HepG2 (cell line): ENCODE results near the gene ASF1B. TPM values are rescaled to one million over a fixed set of nuclear protein-coding genes. Genes with fewer than 3 reads are reported as not detected.

ENCODE experiments used
- ATAC-seq: fragments of 200-7000 bp; cut with Tn5 transposase; 3 replicates; pipeline ENCODE4 v1.9.1; 2020; ENCODE audit warnings: mild to moderate bottlenecking, moderate library complexity
- BruUV-seq: library from RNA; stranded (reverse); fragments of 400-500 nt; replicated peaks from 2 replicates; lab custom pipeline; 2021; lab: Mats Ljungman, UMichigan
- CTCF ChIA-PET: fragments of 300-600 bp; formaldehyde crosslinking; extraction: SDS; loops from one replicate; lab custom pipeline; 2021; ENCODE audit warnings: low total read pairs, inconsistent platforms, low intra/inter-chr PET ratio; lab: Yijun Ruan, JAX
- POLR2A ChIA-PET: fragments of 350-600 bp; sonication (Branson Sonifier 250); formaldehyde crosslinking; loops from one replicate; lab custom pipeline; 2020; ENCODE audit warnings: antibody characterized with exemption, inconsistent platforms; lab: Yijun Ruan, JAX
- DNase-seq: peaks from one replicate; pipeline ENCODE4 v3.0.0-alpha.2; 2015; ENCODE audit warnings: low spot score
- FAIRE-seq: peaks from 3 replicates; lab custom pipeline; 2011; peaks lifted over from hg19 to GRCh38; lab: Jason Lieb, UNC
- H2AFZ ChIP-seq: one replicate; pipeline ENCODE4 v1.6.1; 2011; ENCODE audit warnings: low read length, inconsistent platforms
- H3K27ac ChIP-seq: fragments of 300-600 bp; 3 replicates; pipeline ENCODE4 v1.8.0; 2011; ENCODE audit warnings: mixed run types, mild to moderate bottlenecking, mixed read lengths, low read length, inconsistent platforms; ENCODE audit not compliant: insufficient read depth; ENCODE audit errors: extremely low read length
- H3K27me3 ChIP-seq, 2 experiments: fragments of 200-600 bp in 1 of 2; 2 replicates in 1 of 2; 3 replicates in 1 of 2; pipeline versions ENCODE4 v1.6.0 to v1.8.0; 2011; ENCODE audit warnings: low read length in 2 of 2, mild to moderate bottlenecking in 2 of 2, moderate library complexity in 2 of 2, inconsistent platforms in 1 of 2; ENCODE audit not compliant: insufficient read depth in 2 of 2, control insufficient read depth in 1 of 2
- H3K36me3 ChIP-seq, 2 experiments: fragments of 200-600 bp in 1 of 2; replicated peaks in 1 of 2; 2 replicates in 1 of 2; 3 replicates in 1 of 2; pipeline versions ENCODE4 v1.5.1 to v1.8.0; 2011; ENCODE audit warnings: low read length in 2 of 2, inconsistent platforms in 1 of 2; ENCODE audit not compliant: insufficient read depth in 2 of 2, control insufficient read depth in 1 of 2
- H3K4me1 ChIP-seq: 2 replicates; pipeline ENCODE4 v1.5.1; 2012; ENCODE audit warnings: low read length, inconsistent platforms; ENCODE audit not compliant: insufficient read depth
- H3K4me2 ChIP-seq: 2 replicates; pipeline ENCODE4 v1.6.0; 2011; ENCODE audit warnings: low read depth, low read length, inconsistent platforms
- H3K4me3 ChIP-seq, 3 experiments: fragments of 200-600 bp in 1 of 3; sonication (generic), shearing (Covaris generic) in 1 of 3; replicated peaks in 1 of 3; 2 replicates each; pipeline ENCODE4 v1.5.1; 2011 to 2016; ENCODE audit warnings: low read length in 3 of 3, inconsistent platforms in 2 of 3, low read depth in 2 of 3, mild to moderate bottlenecking in 2 of 3, control low read depth in 1 of 3, mixed read lengths in 1 of 3; ENCODE audit not compliant: insufficient read depth in 1 of 3
- H3K79me2 ChIP-seq: one replicate; pipeline ENCODE4 v1.6.1; 2011; ENCODE audit warnings: low read length, inconsistent platforms; ENCODE audit not compliant: insufficient read depth
- H3K9ac ChIP-seq: 2 replicates; pipeline ENCODE4 v1.6.0; 2011; ENCODE audit warnings: mild to moderate bottlenecking, low read depth, low read length, inconsistent platforms; ENCODE audit not compliant: insufficient read depth
- H3K9me3 ChIP-seq: 2 replicates; pipeline ENCODE4 v1.5.1; 2012; ENCODE audit warnings: mild to moderate bottlenecking, low read length
- H4K20me1 ChIP-seq: 2 replicates; pipeline ENCODE4 v1.6.0; 2011; ENCODE audit warnings: inconsistent platforms, mild to moderate bottlenecking, low read length, moderate library complexity; ENCODE audit not compliant: insufficient read depth
- SNAI1 ChIP-seq: sonication (generic); formaldehyde crosslinking; IDR thresholded peaks from 2 replicates; pipeline ENCODE4 v1.5.0; 2020; ENCODE audit warnings: mild to moderate bottlenecking, missing genetic modification reagents, borderline replicate concordance
- ZBTB25 ChIP-seq: IDR thresholded peaks from 2 replicates; pipeline ENCODE4 v1.6.1; 2018; ENCODE audit warnings: missing genetic modification reagents
- ZNF124 ChIP-seq: sonication (generic); formaldehyde crosslinking; IDR thresholded peaks from 2 replicates; pipeline ENCODE4 v1.4.0; 2020; ENCODE audit warnings: missing genetic modification reagents
- ZNF20 ChIP-seq: sonication (generic); formaldehyde crosslinking; IDR thresholded peaks from 2 replicates; pipeline ENCODE4 v1.4.0; 2020; ENCODE audit warnings: mild to moderate bottlenecking, moderate library complexity, missing genetic modification reagents
- ZNF251 ChIP-seq: sonication (generic); formaldehyde crosslinking; IDR thresholded peaks from 2 replicates; pipeline ENCODE4 v1.9.0; 2021; ENCODE audit warnings: mild to moderate bottlenecking, missing genetic modification reagents
- ZNF788 ChIP-seq: sonication (generic); formaldehyde crosslinking; IDR thresholded peaks from 2 replicates; pipeline ENCODE4 v1.5.0; 2020; ENCODE audit warnings: mild to moderate bottlenecking, missing genetic modification reagents, borderline replicate concordance
- WGBS: methylation state at CpG from one replicate; pipeline ENCODE4 v1.1.6; 2017; ENCODE audit warnings: low lambda C conversion rate; 5-methylcytosine and 5-hydroxymethylcytosine counted together
- in situ Hi-C: cut with HindIII; loops from 2 replicates; pipeline ENCODE4 v1.10.0; 2017; ENCODE audit warnings: low pct_unique_long_range_greater_than_20kb; ENCODE audit not compliant: extremely low pct_ligation_motif_present
- intact Hi-C: fragments of 100-400 bp; cut with micrococcal nuclease; formaldehyde crosslinking; loops from one replicate; pipeline ENCODE4 v1.10.0; 2022; ENCODE audit not compliant: unreplicated experiment
- polyA plus RNA-seq, 8 experiments: library from polyadenylated mRNA; depleted of rRNA in 3 of 8; stranded (reverse) in 7 of 8; unstranded in 1 of 8; fragments of >200 nt; fragmentation: Illumina TruSeq in 4 of 8; extraction: Trizol in 4 of 8; gene quantifications; 2 replicates each; pipeline versions ENCODE4 v1.2.1 to v1.2.3, GENCODE V29; 2011 to 2016; ENCODE audit warnings: low read depth in 4 of 8, missing spikeins in 1 of 8, mixed read lengths in 1 of 8; ENCODE audit not compliant: insufficient read depth in 1 of 8
- total RNA-seq, 5 experiments: library from RNA; depleted of rRNA; stranded (reverse); fragments of >200 nt; fragmentation: Illumina TruSeq; extraction: Trizol; gene quantifications; 2 replicates each; pipeline ENCODE4 v1.2.3, GENCODE V29; 2016; ENCODE audit warnings: low read depth in 1 of 5
- TF ChIP-seq, protein P1 (sequence below): sonication (generic); formaldehyde crosslinking; IDR thresholded peaks from 2 replicates; pipeline ENCODE4 v1.4.0; 2020; ENCODE audit warnings: missing genetic modification reagents
- TF ChIP-seq, protein P2 (sequence below): sonication (generic); formaldehyde crosslinking; IDR thresholded peaks from 2 replicates; pipeline ENCODE4 v1.8.0; 2022; ENCODE audit warnings: mild to moderate bottlenecking, missing genetic modification reagents, moderate library complexity

Gene ASF1B
- total and polyA plus RNA-seq, 2 of the 13 experiments (the other 11 are each of a cell fraction or from before 2014, with no cell fraction given) = 18.2 to 24.8 TPM

GRCh38 chr19:14102756-14103155 lies 33.6 kb downstream of the ASF1B start:
- Histone ChIP-seq H2AFZ (no peak overlapping the region), H3K4me3 (no peak overlapping the region), H3K9me3 (no peaks in the 10 kb centered on the region)
- TF ChIP-seq ZBTB25 (CRISPR knock-in tag) (no peak), ZNF251 (CRISPR knock-in tag) (no peak), SNAI1 (no peak), ZNF788 (CRISPR knock-in tag) (no peak), ZNF20 (CRISPR knock-in tag) (no peak), ZNF124 (CRISPR knock-in tag) (no peak)
- TF ChIP-seq, protein P1, sequence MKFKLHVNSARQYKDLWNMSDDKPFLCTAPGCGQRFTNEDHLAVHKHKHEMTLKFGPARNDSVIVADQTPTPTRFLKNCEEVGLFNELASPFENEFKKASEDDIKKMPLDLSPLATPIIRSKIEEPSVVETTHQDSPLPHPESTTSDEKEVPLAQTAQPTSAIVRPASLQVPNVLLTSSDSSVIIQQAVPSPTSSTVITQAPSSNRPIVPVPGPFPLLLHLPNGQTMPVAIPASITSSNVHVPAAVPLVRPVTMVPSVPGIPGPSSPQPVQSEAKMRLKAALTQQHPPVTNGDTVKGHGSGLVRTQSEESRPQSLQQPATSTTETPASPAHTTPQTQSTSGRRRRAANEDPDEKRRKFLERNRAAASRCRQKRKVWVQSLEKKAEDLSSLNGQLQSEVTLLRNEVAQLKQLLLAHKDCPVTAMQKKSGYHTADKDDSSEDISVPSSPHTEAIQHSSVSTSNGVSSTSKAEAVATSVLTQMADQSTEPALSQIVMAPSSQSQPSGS (CRISPR knock-in tag) = no peak
- TF ChIP-seq, protein P2, sequence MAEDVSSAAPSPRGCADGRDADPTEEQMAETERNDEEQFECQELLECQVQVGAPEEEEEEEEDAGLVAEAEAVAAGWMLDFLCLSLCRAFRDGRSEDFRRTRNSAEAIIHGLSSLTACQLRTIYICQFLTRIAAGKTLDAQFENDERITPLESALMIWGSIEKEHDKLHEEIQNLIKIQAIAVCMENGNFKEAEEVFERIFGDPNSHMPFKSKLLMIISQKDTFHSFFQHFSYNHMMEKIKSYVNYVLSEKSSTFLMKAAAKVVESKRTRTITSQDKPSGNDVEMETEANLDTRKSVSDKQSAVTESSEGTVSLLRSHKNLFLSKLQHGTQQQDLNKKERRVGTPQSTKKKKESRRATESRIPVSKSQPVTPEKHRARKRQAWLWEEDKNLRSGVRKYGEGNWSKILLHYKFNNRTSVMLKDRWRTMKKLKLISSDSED = no peak
- TF ChIP-seq, all 625 proteins: peak for 0
- in situ Hi-C loops (no loop called here), intact Hi-C loops (no loop called here)
- WGBS = 98% methylated on average over 9 of the region's 10 CpGs
- CTCF ChIA-PET = no interaction called here
- Histone ChIP-seq H3K27me3 (no peaks in the 10 kb centered on the region), H3K4me2 (no peak overlapping the region), H3K9ac (no peak overlapping the region), H3K4me1 (no peaks in the 10 kb centered on the region), H3K27ac (no peak overlapping the region), H3K79me2 (no peaks in the 10 kb centered on the region), H3K36me3 (peaks cover 7 to 21% of the 10 kb centered on the region in 2 experiments), H4K20me1 (no peaks in the 10 kb centered on the region)
- no peak for DNase-seq
- no peak for FAIRE-seq
- POLR2A ChIA-PET = no interaction called here
- BruUV-seq = no TSS peak
- ATAC-seq = no peak
